Kidney (tissue), 14 donors: ENCODE data around the gene CCM2L. TPM values are rescaled to one million over a fixed set of nuclear protein-coding genes. Genes with fewer than 3 reads are reported as not detected.

Experiments
- DNase-seq, 5 donors: peaks; one replicate each; pipeline ENCODE4 v3.0.0-alpha.2; 2013 to 2020
- FAIRE-seq: peaks from 2 replicates; lab custom pipeline; 2012; peaks lifted over from hg19 to GRCh38; lab: Jason Lieb, UNC
- H3K27ac ChIP-seq, 2 donors: one replicate each; pipeline ENCODE4 v1.7.0; 2013; ENCODE audit warnings: low read depth in 2 of 2, low read length in 2 of 2, inconsistent platforms in 1 of 2
- H3K27me3 ChIP-seq: one replicate; pipeline ENCODE4 v1.7.1; 2013; ENCODE audit warnings: low read length, inconsistent platforms; ENCODE audit not compliant: control insufficient read depth, insufficient read depth
- H3K36me3 ChIP-seq, 3 donors: one replicate each; pipeline versions ENCODE4 v1.7.0 to v1.7.1; 2013; ENCODE audit warnings: low read length in 3 of 3, control low read depth in 1 of 3, inconsistent platforms in 1 of 3; ENCODE audit not compliant: insufficient read depth in 3 of 3, control insufficient read depth in 2 of 3
- H3K4me1 ChIP-seq, 3 donors: one replicate each; pipeline versions ENCODE4 v1.7.0 to v1.7.1; 2013; ENCODE audit warnings: low read length in 3 of 3, inconsistent platforms in 1 of 3, low read depth in 1 of 3; ENCODE audit not compliant: control insufficient read depth in 2 of 3, insufficient read depth in 2 of 3
- H3K4me3 ChIP-seq, 3 donors: one replicate each; pipeline versions ENCODE4 v1.7.0 to v1.8.1; 2013; ENCODE audit warnings: low read length in 3 of 3, control low read depth in 1 of 3, inconsistent platforms in 1 of 3
- H3K9ac ChIP-seq, 3 donors: one replicate each; pipeline versions ENCODE4 v1.7.0 to v1.7.1; 2013; ENCODE audit warnings: low read length in 3 of 3, control low read depth in 1 of 3, inconsistent platforms in 1 of 3
- H3K9me3 ChIP-seq, 3 donors: one replicate each; pipeline versions ENCODE4 v1.7.0 to v1.7.1; 2013; ENCODE audit warnings: low read length in 3 of 3, control low read depth in 1 of 3, inconsistent platforms in 1 of 3; ENCODE audit not compliant: control insufficient read depth in 2 of 3, insufficient read depth in 1 of 3
- intact Hi-C: fragments of 100-400 bp; cut with DNase I; formaldehyde crosslinking; loops from one replicate; pipeline ENCODE4 v1.11.1; 2022
- polyA plus RNA-seq: library from polyadenylated mRNA; stranded (reverse); fragments of 350-450 nt; fragmentation: Illumina TruSeq; extraction: RNeasy Lipid Tissue Mini Kit (QIAGEN cat#74804); gene quantifications from one replicate; pipeline ENCODE4 v1.2.3, GENCODE V29; 2014; ENCODE audit warnings: low read depth, low replicate concordance; ENCODE audit not compliant: insufficient read depth
- total RNA-seq: library from RNA; stranded (reverse); fragmentation: NEBNext Ultra II Directional; extraction: Animal tissue kit (Norgen Biotek cat#: 25700); gene quantifications from one replicate; pipeline ENCODE4 v1.2.1, GENCODE V29; 2021
- TF ChIP-seq, protein P1 (sequence below): IDR thresholded peaks from 3 replicates; pipeline ENCODE4 v1.5.1; 2012; ENCODE audit warnings: mild to moderate bottlenecking, moderate library complexity, borderline replicate concordance; ENCODE audit not compliant: insufficient read depth; ENCODE audit errors: extremely low read depth
- donor health status: control.
- donor health status: control.
- donor health status: control.
- donor health status: control.
- donor health status: control.
- donor health status: DM: yes; HTN: yes; CAD: no.
- donor health status: Normal renal cell carcinoma (clear cell type).

Gene CCM2L
- total and polyA plus RNA-seq, 2 donors from 2014 or later, result 9.9 to 13.8 TPM

DNA sequence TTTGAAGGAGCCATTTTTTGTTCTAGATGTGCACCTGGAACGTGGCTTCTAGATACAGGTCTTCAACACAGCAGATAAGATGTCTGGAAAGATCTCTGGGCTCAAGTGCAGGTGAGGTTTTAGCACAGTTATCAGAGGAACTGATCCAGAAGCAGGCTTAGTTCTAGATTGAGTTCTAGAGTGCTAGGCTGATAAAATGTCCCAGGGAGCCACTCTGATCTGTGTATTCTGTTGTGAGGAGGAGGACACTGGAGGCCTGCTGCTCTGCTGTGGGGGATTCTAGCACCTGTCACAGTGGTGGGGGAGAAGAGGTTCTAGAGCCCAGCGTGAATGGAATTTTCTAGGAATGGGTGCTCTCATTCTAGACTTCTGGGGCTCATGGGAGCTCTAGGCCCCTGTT, 12.0 kb upstream of the CCM2L start:
- no peak overlapping the region for H3K4me3 ChIP-seq
- TF ChIP-seq, protein P1, sequence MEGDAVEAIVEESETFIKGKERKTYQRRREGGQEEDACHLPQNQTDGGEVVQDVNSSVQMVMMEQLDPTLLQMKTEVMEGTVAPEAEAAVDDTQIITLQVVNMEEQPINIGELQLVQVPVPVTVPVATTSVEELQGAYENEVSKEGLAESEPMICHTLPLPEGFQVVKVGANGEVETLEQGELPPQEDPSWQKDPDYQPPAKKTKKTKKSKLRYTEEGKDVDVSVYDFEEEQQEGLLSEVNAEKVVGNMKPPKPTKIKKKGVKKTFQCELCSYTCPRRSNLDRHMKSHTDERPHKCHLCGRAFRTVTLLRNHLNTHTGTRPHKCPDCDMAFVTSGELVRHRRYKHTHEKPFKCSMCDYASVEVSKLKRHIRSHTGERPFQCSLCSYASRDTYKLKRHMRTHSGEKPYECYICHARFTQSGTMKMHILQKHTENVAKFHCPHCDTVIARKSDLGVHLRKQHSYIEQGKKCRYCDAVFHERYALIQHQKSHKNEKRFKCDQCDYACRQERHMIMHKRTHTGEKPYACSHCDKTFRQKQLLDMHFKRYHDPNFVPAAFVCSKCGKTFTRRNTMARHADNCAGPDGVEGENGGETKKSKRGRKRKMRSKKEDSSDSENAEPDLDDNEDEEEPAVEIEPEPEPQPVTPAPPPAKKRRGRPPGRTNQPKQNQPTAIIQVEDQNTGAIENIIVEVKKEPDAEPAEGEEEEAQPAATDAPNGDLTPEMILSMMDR, result no peak
- H3K27me3 ChIP-seq, result peaks cover 8% of the 10 kb centered on the region
- H3K4me1 ChIP-seq, result no peaks in the 10 kb centered on the region
- H3K9ac ChIP-seq, result no peak overlapping the region
- DNase-seq (no peak), FAIRE-seq (no peak)
- H3K9me3 ChIP-seq, result no peaks in the 10 kb centered on the region
- H3K36me3 ChIP-seq, result no peaks in the 10 kb centered on the region
- H3K27ac ChIP-seq, result no peak overlapping the region
- intact Hi-C loops, result no loop called here

DNA sequence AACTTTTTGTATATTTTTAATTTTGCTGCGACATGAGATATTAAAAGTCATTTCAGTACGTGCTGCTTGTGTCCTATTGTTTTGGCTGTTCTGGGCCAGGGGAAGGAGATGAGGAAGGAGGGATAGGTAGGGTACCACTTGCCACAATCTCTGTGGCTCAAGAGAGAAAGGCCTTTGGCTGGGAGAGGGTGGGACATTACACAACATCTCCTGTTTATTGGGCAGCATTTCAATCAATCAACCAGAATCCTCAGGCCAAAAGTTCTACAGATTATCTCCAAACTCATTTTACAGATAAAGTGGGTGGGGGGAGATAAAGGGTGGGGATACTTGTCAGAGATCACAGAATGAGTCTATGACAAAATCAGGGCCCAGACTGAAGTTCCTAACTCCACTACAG, 6.9 kb upstream of the CCM2L start:
- Histone ChIP-seq H3K27ac (no peak overlapping the region), H3K27me3 (no peaks in the 10 kb centered on the region), H3K9me3 (no peaks in the 10 kb centered on the region), H3K9ac (no peak overlapping the region), H3K4me1 (no peaks in the 10 kb centered on the region), H3K36me3 (no peaks in the 10 kb centered on the region), H3K4me3 (no peak overlapping the region)
- TF ChIP-seq, protein P1, result no peak
- intact Hi-C loops, result no loop called here
- FAIRE-seq (no peak), DNase-seq (no peak)

DNA sequence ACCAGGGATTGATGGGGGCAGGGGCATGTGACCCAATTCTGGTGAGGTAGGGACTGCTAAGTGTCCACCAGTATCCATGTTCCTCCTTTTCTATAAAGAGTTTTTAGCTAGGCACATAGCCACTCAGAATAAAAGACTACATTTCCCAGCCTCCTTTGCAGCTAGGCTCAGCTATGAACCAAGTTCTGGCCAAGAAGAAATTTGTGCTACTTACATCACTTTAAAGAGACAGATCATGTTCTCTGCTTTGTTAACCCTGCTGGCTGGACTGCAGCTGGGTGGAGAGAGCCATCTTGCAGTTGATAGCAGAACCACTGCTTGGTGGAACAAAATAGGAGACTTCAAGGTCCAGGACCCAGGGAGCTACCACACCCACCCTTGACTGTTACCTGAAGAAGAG, 5.3 kb upstream of the CCM2L start:
- H3K9ac ChIP-seq, result no peak overlapping the region
- DNase-seq, result peak in 1 of 5 donors; percentile 42
- intact Hi-C loops, result no loop called here

More for the DNA sequence above, 5.3 kb upstream of the CCM2L start:
- no peak for FAIRE-seq
- H3K27me3 ChIP-seq, result no peaks in the 10 kb centered on the region
- H3K4me1 ChIP-seq, result no peaks in the 10 kb centered on the region
- no peak overlapping the region for H3K4me3 ChIP-seq
- no peaks in the 10 kb centered on the region for H3K9me3 ChIP-seq
- TF ChIP-seq, protein P1, result no peak
- H3K36me3 ChIP-seq, result no peaks in the 10 kb centered on the region
- no peak overlapping the region for H3K27ac ChIP-seq
